SU-DHL-6 (cell line): ENCODE results near the gene GALNT12.

ENCODE experiments used
- H2AFZ ChIP-seq: fragments of 200-600 bp; sonication (generic); 2 replicates; pipeline ENCODE4 v1.6.1; 2014; ENCODE audit warnings: low read depth, mild to moderate bottlenecking, moderate library complexity, mixed read lengths, antibody characterized with exemption, low read length; ENCODE audit not compliant: severe bottlenecking
- H3F3A ChIP-seq: fragments of 200-600 bp; shearing (Covaris generic); 2 replicates; pipeline ENCODE4 v1.6.0; 2016; ENCODE audit warnings: antibody characterized with exemption, mild to moderate bottlenecking; ENCODE audit not compliant: insufficient read depth
- H3K27ac ChIP-seq: fragments of 200-600 bp; sonication (generic); 2 replicates; pipeline ENCODE4 v1.5.1; 2016; ENCODE audit warnings: low read depth, mild to moderate bottlenecking, low read length, moderate library complexity, mixed read lengths
- H3K27me3 ChIP-seq: fragments of 200-600 bp; sonication (generic), shearing (Covaris generic); 2 replicates; pipeline ENCODE4 v1.6.0; 2014; ENCODE audit warnings: mild to moderate bottlenecking, low read length
- H3K36me3 ChIP-seq: fragments of 200-600 bp; sonication (generic); 2 replicates; pipeline ENCODE4 v1.6.1; 2014; ENCODE audit warnings: mild to moderate bottlenecking, low read length, mixed read lengths
- H3K4me2 ChIP-seq: fragments of 300-600, 200-600 bp; shearing (Covaris generic), sonication (generic); 2 replicates; pipeline ENCODE4 v1.6.0; 2014; ENCODE audit warnings: low read length, low read depth, mild to moderate bottlenecking; ENCODE audit not compliant: poor library complexity, severe bottlenecking
- H3K4me3 ChIP-seq: fragments of 200-600 bp; sonication (generic); 2 replicates; pipeline ENCODE4 v1.5.1; 2014; ENCODE audit warnings: antibody characterized with exemption, low read length, mild to moderate bottlenecking, mixed read lengths; ENCODE audit not compliant: insufficient read depth, poor library complexity, severe bottlenecking
- H3K79me2 ChIP-seq: fragments of 200-600 bp; sonication (generic); 2 replicates; pipeline ENCODE4 v1.6.1; 2014; ENCODE audit warnings: mild to moderate bottlenecking, low read length, moderate library complexity; ENCODE audit not compliant: insufficient read depth
- H3K9ac ChIP-seq: fragments of 200-600 bp; sonication (generic); 2 replicates; pipeline ENCODE4 v1.7.0; 2014; ENCODE audit warnings: mild to moderate bottlenecking, low read length
- H3K9me2 ChIP-seq: fragments of 200-600 bp; sonication (generic); replicated peaks from 2 replicates; pipeline ENCODE4 v1.6.1; 2014; ENCODE audit warnings: low read length; ENCODE audit not compliant: insufficient read depth
- H3K9me3 ChIP-seq: fragments of 200-600 bp; sonication (generic); 2 replicates; pipeline ENCODE4 v1.6.1; 2014; ENCODE audit warnings: low read length, mixed read lengths; ENCODE audit not compliant: insufficient read depth
- H4K20me1 ChIP-seq: fragments of 200-600 bp; sonication (generic); 2 replicates; pipeline ENCODE4 v1.6.1; 2014; ENCODE audit warnings: low read depth, mild to moderate bottlenecking, antibody characterized with exemption, low read length, moderate library complexity, mixed read lengths
- CTCF ChIP-seq: fragments of 200-600 bp; sonication (generic); IDR thresholded peaks from one replicate; pipeline ENCODE4 v1.5.1; 2017; ENCODE audit warnings: antibody characterized with exemption, mild to moderate bottlenecking, low read length, moderate library complexity; ENCODE audit not compliant: insufficient read depth, poor library complexity, severe bottlenecking
- EZH2phosphoT487 ChIP-seq: fragments of 200-600 bp; sonication (generic), shearing (Covaris generic); conservative IDR thresholded peaks from 2 replicates; pipeline ENCODE4 v1.6.1; 2018; ENCODE audit warnings: mild to moderate bottlenecking, antibody characterized with exemption, low read length, moderate library complexity, mixed read lengths

The GALNT12 gene

GRCh38 chr9:98866435-98867102 lies 59.1 kb downstream of the GALNT12 start:
- no peak for TF ChIP-seq CTCF
- TF ChIP-seq EZH2phosphoT487, result no peak
- no peaks in the 10 kb centered on the region for H3K36me3 ChIP-seq
- no peak overlapping the region for H3K9ac ChIP-seq
- no peaks in the 10 kb centered on the region for H3K9me2 ChIP-seq
- no peaks in the 10 kb centered on the region for H3K79me2 ChIP-seq
- 0 out of 2 replicates have a peak, but pooled peaks cover 3% of the 10 kb centered on the region for H3K27me3 ChIP-seq
- no peaks in the 10 kb centered on the region for H4K20me1 ChIP-seq
- H3K4me3 ChIP-seq, result no peak overlapping the region
- no peak overlapping the region for H2AFZ ChIP-seq
- H3K9me3 ChIP-seq, result no peaks in the 10 kb centered on the region
- H3K27ac ChIP-seq, result no peak overlapping the region
- H3F3A ChIP-seq, result no peaks in the 10 kb centered on the region
- H3K4me2 ChIP-seq, result no peak overlapping the region

- Histone ChIP-seq H3F3A (no peaks in the 10 kb centered on the region), H3K36me3 (no peaks in the 10 kb centered on the region), H4K20me1 (no peaks in the 10 kb centered on the region), H3K79me2 (no peaks in the 10 kb centered on the region), H3K4me3 (no peak overlapping the region), H3K27ac (no peak overlapping the region), H3K4me2 (no peak overlapping the region), H2AFZ (no peak overlapping the region), H3K9me2 (no peaks in the 10 kb centered on the region), H3K9me3 (no peaks in the 10 kb centered on the region), H3K9ac (no peak overlapping the region), H3K27me3 (0 out of 2 replicates have a peak, but pooled peaks cover 3% of the 10 kb centered on the region)
- TF ChIP-seq EZH2phosphoT487 (no peak), CTCF (no peak)
These were observed 59.6 kb downstream of the GALNT12 start for GRCh38 chr9:98867103-98867428.

GRCh38 chr9:98867429-98868168 lies 60.1 kb downstream of the GALNT12 start:
- TF ChIP-seq EZH2phosphoT487 (no peak), CTCF (no peak)
- Histone ChIP-seq H3K27ac (no peak overlapping the region), H3K36me3 (no peaks in the 10 kb centered on the region), H3F3A (no peaks in the 10 kb centered on the region), H3K9ac (no peak overlapping the region), H3K4me2 (no peak overlapping the region), H3K4me3 (no peak overlapping the region), H3K9me2 (no peaks in the 10 kb centered on the region), H3K9me3 (no peaks in the 10 kb centered on the region), H3K27me3 (0 out of 2 replicates have a peak, but pooled peaks cover 3% of the 10 kb centered on the region), H2AFZ (no peak overlapping the region), H3K79me2 (no peaks in the 10 kb centered on the region), H4K20me1 (no peaks in the 10 kb centered on the region)
